Activated T-helper 1 cell treated with anti-CD3 and anti-CD28 coated beads, Interleukin-2, amount 50 U/mL, for 16 hours (primary cell): ENCODE measurements around the gene TMEM163.

ENCODE experiments used
- DNase-seq, 2 donors: peaks; one replicate each; pipeline ENCODE4 v3.0.0-alpha.2; 2020; ENCODE audit warnings: low read depth in 1 of 2, low spot score in 1 of 2

Gene TMEM163

GRCh38 chr2:134441153-134441863 lies 277.5 kb downstream of the TMEM163 start:
- no peak for DNase-seq

GRCh38 chr2:134440336-134440909 lies 278.4 kb downstream of the TMEM163 start:
- DNase-seq: no peak

GRCh38 chr2:134438371-134438770 lies 280.4 kb downstream of the TMEM163 start:
- no peak for DNase-seq

- no peak for DNase-seq
These were observed 282.1 kb downstream of the TMEM163 start for GRCh38 chr2:134436706-134437105.

- no peak for DNase-seq
These were observed 282.9 kb downstream of the TMEM163 start for GRCh38 chr2:134435936-134436335.

- no peak for DNase-seq
These were observed 283.3 kb downstream of the TMEM163 start for GRCh38 chr2:134435505-134435904.

GRCh38 chr2:134433979-134434378 lies 284.8 kb downstream of the TMEM163 start:
- no peak for DNase-seq

GRCh38 chr2:134433469-134433868 lies 285.3 kb downstream of the TMEM163 start:
- no peak for DNase-seq

GRCh38 chr2:134432435-134432883 lies 286.3 kb downstream of the TMEM163 start:
- DNase-seq: no peak

GRCh38 chr2:134431838-134432434 lies 286.9 kb downstream of the TMEM163 start:
- DNase-seq: no peak

- DNase-seq: no peak
These were observed 288.9 kb downstream of the TMEM163 start for GRCh38 chr2:134429886-134430285.

GRCh38 chr2:134426721-134427120 lies 292.1 kb downstream of the TMEM163 start:
- DNase-seq: no peak

GRCh38 chr2:134425724-134426496 lies 292.9 kb downstream of the TMEM163 start:
- DNase-seq: no peak

GRCh38 chr2:134421556-134422328 lies 297.1 kb downstream of the TMEM163 start:
- no peak for DNase-seq

GRCh38 chr2:134420920-134421319 lies 297.9 kb downstream of the TMEM163 start:
- DNase-seq: no peak

- DNase-seq: no peak
These were observed 298.5 kb downstream of the TMEM163 start for GRCh38 chr2:134420259-134420658.

- DNase-seq: no peak
These were observed 300.7 kb downstream of the TMEM163 start for GRCh38 chr2:134417968-134418582.

- DNase-seq: no peak
These were observed 302.2 kb downstream of the TMEM163 start for GRCh38 chr2:134416637-134417036.

GRCh38 chr2:134416018-134416417 lies 302.8 kb downstream of the TMEM163 start:
- no peak for DNase-seq

- no peak for DNase-seq
These were observed 304.9 kb downstream of the TMEM163 start for GRCh38 chr2:134413912-134414311.

GRCh38 chr2:134413430-134413829 lies 305.4 kb downstream of the TMEM163 start:
- no peak for DNase-seq
